Measurements from ENCODE around the gene PCNX2. TPM values are rescaled to one million over a fixed set of nuclear protein-coding genes. Genes with fewer than 3 reads are reported as not detected.

PCNX2 gene
- total and polyA plus RNA-seq, 2 donors (not counting 1 experiment from before 2014, with no cell fraction given), result 17.6 to 34.7 TPM

DNA sequence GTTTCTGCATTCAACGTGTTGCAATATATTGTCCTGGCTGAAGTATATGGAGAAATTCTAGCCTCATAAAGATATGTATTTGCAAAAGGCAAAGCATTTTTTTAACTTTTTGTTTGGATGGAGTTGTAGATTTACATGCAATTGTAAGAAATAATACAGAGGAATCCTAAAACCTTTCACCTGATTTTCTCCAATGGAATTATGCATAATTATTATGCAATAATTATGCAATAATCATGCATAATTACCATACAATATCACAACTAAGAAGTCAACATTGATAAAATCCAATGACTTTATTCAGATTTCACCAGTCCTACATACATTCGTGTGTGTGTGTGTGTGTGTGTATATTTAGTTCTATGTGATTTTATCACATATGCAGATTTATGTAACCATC is 24.5 kb upstream of the PCNX2 start:
- no peak overlapping the region for H3K4me2 ChIP-seq (replicated peaks; ENCODE audit: low read depth, low read length, poor library complexity, severe bottlenecking)
- H2AFZ ChIP-seq (ENCODE audit: insufficient read depth, low read depth, low read length, poor library complexity, severe bottlenecking), result no peak overlapping the region
- no peaks in the 10 kb centered on the region for H3K4me1 ChIP-seq (ENCODE audit: control insufficient read depth in 2 of 2, insufficient read depth in 2 of 2, low read length in 2 of 2)
- no peak for DNase-seq
- ATAC-seq (ENCODE audit: low read depth), result no peak
- Mint-ChIP-seq H3K9me3 (ENCODE audit: insufficient read depth) (no peaks in the 10 kb centered on the region), H3K27me3 (peaks cover 27% of the 10 kb centered on the region), H3K4me1 (no peaks in the 10 kb centered on the region), H3K4me3 (no peak overlapping the region), H3K27ac (no peak overlapping the region)
- intact Hi-C loops (cut with micrococcal nuclease), result no loop called here
- ChIA-PET POLR2A (no interaction called here), CTCF (no interaction called here)
- no peak overlapping the region for H3K9ac ChIP-seq (ENCODE audit: low read length)
- H3K36me3 ChIP-seq (replicated peaks in 1 of 2; ENCODE audit: control extremely low read depth in 1 of 2, control insufficient read depth in 1 of 2, extremely low read depth in 1 of 2, insufficient read depth in 2 of 2, low read length in 1 of 2), result no peaks in the 10 kb centered on the region
- TF ChIP-seq, protein P1, sequence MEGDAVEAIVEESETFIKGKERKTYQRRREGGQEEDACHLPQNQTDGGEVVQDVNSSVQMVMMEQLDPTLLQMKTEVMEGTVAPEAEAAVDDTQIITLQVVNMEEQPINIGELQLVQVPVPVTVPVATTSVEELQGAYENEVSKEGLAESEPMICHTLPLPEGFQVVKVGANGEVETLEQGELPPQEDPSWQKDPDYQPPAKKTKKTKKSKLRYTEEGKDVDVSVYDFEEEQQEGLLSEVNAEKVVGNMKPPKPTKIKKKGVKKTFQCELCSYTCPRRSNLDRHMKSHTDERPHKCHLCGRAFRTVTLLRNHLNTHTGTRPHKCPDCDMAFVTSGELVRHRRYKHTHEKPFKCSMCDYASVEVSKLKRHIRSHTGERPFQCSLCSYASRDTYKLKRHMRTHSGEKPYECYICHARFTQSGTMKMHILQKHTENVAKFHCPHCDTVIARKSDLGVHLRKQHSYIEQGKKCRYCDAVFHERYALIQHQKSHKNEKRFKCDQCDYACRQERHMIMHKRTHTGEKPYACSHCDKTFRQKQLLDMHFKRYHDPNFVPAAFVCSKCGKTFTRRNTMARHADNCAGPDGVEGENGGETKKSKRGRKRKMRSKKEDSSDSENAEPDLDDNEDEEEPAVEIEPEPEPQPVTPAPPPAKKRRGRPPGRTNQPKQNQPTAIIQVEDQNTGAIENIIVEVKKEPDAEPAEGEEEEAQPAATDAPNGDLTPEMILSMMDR (IDR thresholded peaks at IDR 0.05), result no peak
- no peak for TF ChIP-seq EZH2 (IDR thresholded peaks at IDR 0.05; ENCODE audit: borderline replicate concordance, insufficient read depth, low read depth, low read length, poor library complexity, severe bottlenecking)
- WGBS (ENCODE audit: insufficient coverage), result 80% methylated on average over 1 of the region's 2 CpGs
- H3K9me3 ChIP-seq (ENCODE audit: control extremely low read depth in 1 of 3, control insufficient read depth in 2 of 3, insufficient read depth in 1 of 3, low read length in 2 of 3), result no peaks in the 10 kb centered on the region
- H3K27me3 ChIP-seq (replicated peaks in 1 of 4; ENCODE audit: control extremely low read depth in 1 of 4, control insufficient read depth in 3 of 4, insufficient read depth in 4 of 4, low read length in 3 of 4), result peaks cover 0 to 6% (median 0%) of the 10 kb centered on the region in 4 experiments
- H3K79me2 ChIP-seq (ENCODE audit: control insufficient read depth, insufficient read depth, low read length), result no peaks in the 10 kb centered on the region
- H4K20me1 ChIP-seq (ENCODE audit: control insufficient read depth, insufficient read depth, low read length, poor library complexity, severe bottlenecking), result no peaks in the 10 kb centered on the region
- no peak overlapping the region for H3K4me3 ChIP-seq (ENCODE audit: control extremely low read depth in 1 of 5, extremely low read depth in 1 of 5, insufficient read depth in 1 of 5, low read depth in 2 of 5, low read length in 4 of 5)
- no peak overlapping the region for H3K27ac ChIP-seq (ENCODE audit: low read length in 2 of 2)

DNA sequence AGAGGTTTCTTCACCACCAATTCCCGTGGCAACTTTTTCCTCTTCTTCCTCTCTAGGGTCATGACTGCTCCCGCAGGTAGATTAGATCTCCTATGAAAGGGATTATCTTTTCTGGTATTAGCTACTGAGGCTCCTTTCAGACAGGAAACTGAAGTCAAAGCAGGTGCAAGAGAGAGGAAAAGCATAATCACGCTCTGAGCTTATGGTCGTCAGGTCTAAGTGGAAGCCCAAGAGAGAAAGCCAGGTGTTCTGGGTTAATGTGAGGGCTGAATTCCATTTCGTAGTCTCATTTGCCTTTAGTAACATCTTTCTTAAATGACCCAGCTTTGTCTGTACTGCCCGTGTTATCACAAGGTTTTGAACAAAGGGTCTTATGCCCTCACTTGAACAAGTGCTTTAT is 23.7 kb upstream of the PCNX2 start:
- Histone ChIP-seq H3K9me3 (ENCODE audit: control extremely low read depth in 1 of 3, control insufficient read depth in 2 of 3, insufficient read depth in 1 of 3, low read length in 2 of 3) (no peaks in the 10 kb centered on the region), H3K4me3 (ENCODE audit: control extremely low read depth in 1 of 5, extremely low read depth in 1 of 5, insufficient read depth in 1 of 5, low read depth in 2 of 5, low read length in 4 of 5) (no peak overlapping the region), H3K79me2 (ENCODE audit: control insufficient read depth, insufficient read depth, low read length) (no peaks in the 10 kb centered on the region), H2AFZ (ENCODE audit: insufficient read depth, low read depth, low read length, poor library complexity, severe bottlenecking) (no peak overlapping the region), H3K36me3 (replicated peaks in 1 of 2; ENCODE audit: control extremely low read depth in 1 of 2, control insufficient read depth in 1 of 2, extremely low read depth in 1 of 2, insufficient read depth in 2 of 2, low read length in 1 of 2) (no peaks in the 10 kb centered on the region), H3K4me1 (ENCODE audit: control insufficient read depth in 2 of 2, insufficient read depth in 2 of 2, low read length in 2 of 2) (no peaks in the 10 kb centered on the region), H3K9ac (ENCODE audit: low read length) (no peak overlapping the region), H3K4me2 (replicated peaks; ENCODE audit: low read depth, low read length, poor library complexity, severe bottlenecking) (no peak overlapping the region), H3K27ac (ENCODE audit: low read length in 2 of 2) (no peak overlapping the region), H4K20me1 (ENCODE audit: control insufficient read depth, insufficient read depth, low read length, poor library complexity, severe bottlenecking) (no peaks in the 10 kb centered on the region), H3K27me3 (replicated peaks in 1 of 4; ENCODE audit: control extremely low read depth in 1 of 4, control insufficient read depth in 3 of 4, insufficient read depth in 4 of 4, low read length in 3 of 4) (peaks cover 0 to 6% (median 0%) of the 10 kb centered on the region in 4 experiments)
- intact Hi-C loops (cut with micrococcal nuclease), result no loop called here
- no peaks in the 10 kb centered on the region for H3K4me1 Mint-ChIP-seq
- TF ChIP-seq, protein P1 (IDR thresholded peaks at IDR 0.05), result no peak
- TF ChIP-seq EZH2 (IDR thresholded peaks at IDR 0.05; ENCODE audit: borderline replicate concordance, insufficient read depth, low read depth, low read length, poor library complexity, severe bottlenecking), result no peak
- no peak overlapping the region for H3K4me3 Mint-ChIP-seq
- H3K27me3 Mint-ChIP-seq, result peaks cover 26% of the 10 kb centered on the region
- no peak for DNase-seq
- H3K27ac Mint-ChIP-seq, result no peak overlapping the region
- no peak for ATAC-seq (ENCODE audit: low read depth)
- WGBS (ENCODE audit: insufficient coverage), result 75% methylated on average over 3 of the region's 6 CpGs
- POLR2A ChIA-PET, result no interaction called here
- no peaks in the 10 kb centered on the region for H3K9me3 Mint-ChIP-seq (ENCODE audit: insufficient read depth)
- CTCF ChIA-PET, result no interaction called here

All from B cell (primary cell).